NCI-H82 treated with DMSO at 0.1 percent for 48 hours (cell line): ENCODE measurements around the gene CABLES2.
"Not testable (repeated sequence)": the region's sequence is repeated elsewhere in the genome, so short reads cannot be mapped to it uniquely, and the experiment has no call there.

ENCODE experiments used
- DNase-seq: peaks from one replicate; lab custom pipeline; 2025; ENCODE audit not compliant: unreplicated experiment; lab: John Stamatoyannopoulos, UW

CABLES2 gene

DNA sequence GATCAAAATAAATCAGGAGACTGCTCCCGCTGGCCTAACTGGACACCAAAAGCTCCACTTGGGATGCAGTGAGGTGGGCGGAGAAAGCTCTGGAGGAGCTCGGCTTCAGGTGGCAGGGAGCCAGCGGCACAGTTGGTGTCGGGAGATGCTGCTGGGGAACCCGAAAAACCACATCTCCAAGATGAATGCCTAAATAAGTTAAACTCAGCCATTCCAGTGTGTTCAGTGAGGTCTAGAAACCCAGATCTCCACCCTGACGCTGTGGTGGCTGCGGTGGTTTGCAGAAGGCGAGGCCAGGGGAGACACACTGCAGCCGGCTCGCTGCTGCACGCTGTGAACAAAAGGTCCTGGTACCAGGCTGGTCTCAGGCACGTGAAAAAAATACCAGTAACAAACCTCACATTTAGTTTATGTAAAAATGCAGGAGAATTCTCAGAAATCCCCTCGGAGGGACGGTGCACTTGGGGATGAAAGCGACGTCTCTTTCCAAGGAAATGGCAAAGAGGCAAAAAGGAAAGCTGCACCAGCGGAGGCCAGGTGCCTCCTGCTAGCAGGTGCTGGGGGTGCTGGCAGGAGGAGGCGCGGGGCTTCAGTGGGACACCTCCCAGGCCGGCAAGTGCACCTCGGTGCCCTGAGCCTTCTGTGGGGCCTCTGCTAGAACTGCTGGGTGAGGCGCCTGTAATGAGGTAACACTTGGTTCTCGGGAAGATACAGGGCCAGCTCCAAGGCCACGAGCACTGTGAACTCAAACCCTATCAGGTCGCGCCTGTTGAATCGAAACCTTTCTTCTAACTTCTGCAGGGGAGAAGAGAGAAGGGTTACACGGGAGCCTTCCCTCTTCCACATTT, 16.5 kb downstream of the CABLES2 start:
- no peak for DNase-seq

DNA sequence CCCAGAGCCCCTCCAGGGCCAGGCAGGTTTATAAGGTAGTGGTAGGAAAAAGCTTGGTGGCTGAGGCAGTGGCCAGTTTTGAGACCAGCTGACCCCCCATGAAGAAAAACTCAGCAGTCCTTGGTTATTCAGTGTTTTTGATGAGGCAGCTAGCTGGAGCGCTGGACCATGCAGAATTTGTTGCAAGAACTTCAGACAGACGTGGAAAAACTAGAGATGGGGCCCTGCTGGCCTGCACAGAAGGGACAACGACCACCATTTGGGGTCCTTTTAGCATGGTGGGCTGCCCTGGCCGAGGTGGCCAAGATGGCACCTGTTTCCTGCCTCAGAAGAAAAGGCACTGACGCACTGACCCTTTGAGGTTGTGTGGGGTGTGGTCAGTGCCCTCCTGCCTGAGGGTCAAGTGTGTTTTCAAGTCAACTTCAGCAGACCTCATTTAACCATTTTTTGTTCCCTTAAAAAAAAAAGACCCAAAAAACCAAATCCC, 17.4 kb downstream of the CABLES2 start:
- no peak for DNase-seq

DNA sequence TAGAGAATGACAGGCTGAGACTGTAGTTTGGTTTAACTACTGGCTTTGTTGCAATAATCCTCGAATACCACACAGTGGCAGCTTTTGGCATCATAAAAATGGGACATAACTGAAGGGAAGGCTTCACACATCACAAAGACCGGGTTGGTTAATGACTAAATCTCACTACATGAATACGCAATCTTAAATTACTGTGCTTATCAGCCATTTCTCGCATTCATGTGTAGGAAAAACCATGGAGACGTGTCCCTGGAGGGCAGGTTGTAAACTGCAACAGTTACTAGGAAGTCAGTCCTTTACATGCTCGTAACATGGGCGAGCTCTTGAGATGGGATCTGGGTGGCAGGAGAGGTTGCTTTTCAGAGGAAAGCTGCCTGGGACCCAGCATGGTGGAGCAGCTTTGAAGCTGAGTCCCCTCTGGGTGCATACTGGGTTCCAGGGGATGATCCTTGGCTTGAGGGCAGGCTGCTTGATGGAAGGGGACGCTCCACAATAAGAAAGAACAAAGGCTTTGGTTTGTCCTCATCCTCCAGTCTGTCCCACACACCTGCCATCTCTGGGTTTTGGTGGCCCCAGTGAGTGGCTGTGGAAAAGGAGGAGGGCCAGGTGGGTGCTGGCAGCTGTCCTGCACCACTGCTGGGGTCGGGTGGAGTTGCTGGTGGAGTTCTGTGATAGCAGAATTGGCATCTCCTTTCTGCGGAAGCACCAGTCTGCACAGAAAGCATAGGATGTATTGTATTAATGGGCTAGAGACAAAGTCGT, 18.1 kb downstream of the CABLES2 start:
- no peak for DNase-seq

DNA sequence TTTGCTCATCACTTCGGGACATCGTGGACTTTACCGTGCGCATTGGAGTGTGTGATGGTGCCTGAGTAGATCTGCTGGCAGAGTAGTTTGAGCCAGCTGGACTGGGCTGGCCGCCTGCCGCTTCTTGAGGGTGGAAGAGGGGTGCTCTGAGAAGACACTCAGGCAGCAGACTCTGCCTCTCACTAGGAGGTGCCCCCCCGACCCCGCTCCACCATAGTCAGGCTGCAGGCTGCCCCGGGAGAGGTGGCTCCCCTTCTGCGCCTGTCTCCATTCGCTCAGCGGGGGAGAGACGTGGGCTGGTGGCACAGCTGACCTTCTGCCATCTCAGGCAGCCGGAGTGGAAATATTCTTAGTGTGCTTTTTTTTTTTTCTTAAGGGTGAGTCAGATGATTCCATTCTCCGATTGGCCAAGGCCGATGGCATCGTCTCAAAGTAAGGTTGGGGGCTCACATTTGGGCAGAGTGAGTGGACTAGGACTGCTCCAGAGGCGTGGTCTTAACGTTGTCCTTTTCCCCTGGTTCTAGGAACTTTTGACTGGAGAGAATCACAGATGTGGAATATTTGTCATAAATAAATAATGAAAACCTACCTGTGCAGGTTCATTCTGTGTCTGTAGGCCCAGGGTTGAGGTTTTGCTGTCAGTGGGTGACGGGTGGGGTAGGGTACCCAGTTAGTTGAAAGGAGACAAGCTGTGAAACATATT, 19.0 kb downstream of the CABLES2 start:
- DNase-seq: no peak

DNA sequence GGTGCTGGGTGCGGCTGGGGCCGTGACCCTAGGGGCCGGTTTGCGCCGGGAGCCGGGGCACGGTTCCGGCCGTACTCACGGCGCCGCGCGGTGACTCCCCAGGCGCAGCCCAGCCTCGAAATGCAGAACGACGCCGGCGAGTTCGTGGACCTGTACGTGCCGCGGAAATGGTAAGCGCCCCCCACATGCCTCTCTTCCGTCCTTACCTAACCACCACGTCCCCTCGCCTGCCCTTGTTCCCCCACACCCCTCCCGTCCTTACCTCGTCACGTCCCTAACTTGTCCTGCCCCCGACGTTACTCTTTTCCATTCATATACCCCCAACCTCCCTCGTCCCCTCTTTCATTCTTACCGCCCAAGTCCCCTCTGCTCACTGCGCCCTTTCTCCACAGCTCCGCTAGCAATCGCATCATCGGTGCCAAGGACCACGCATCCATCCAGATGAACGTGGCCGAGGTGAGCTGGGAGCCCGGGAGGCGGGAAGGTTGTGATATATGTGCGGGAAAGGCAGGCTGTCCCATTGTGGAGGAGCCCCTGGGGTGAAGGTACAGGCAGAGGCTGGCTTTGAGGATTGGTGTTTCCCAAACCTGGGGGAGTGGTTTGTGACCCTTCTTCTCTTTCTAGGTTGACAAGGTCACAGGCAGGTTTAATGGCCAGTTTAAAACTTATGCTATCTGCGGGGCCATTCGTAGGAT, 19.7 kb downstream of the CABLES2 start:
- no peak for DNase-seq

DNA sequence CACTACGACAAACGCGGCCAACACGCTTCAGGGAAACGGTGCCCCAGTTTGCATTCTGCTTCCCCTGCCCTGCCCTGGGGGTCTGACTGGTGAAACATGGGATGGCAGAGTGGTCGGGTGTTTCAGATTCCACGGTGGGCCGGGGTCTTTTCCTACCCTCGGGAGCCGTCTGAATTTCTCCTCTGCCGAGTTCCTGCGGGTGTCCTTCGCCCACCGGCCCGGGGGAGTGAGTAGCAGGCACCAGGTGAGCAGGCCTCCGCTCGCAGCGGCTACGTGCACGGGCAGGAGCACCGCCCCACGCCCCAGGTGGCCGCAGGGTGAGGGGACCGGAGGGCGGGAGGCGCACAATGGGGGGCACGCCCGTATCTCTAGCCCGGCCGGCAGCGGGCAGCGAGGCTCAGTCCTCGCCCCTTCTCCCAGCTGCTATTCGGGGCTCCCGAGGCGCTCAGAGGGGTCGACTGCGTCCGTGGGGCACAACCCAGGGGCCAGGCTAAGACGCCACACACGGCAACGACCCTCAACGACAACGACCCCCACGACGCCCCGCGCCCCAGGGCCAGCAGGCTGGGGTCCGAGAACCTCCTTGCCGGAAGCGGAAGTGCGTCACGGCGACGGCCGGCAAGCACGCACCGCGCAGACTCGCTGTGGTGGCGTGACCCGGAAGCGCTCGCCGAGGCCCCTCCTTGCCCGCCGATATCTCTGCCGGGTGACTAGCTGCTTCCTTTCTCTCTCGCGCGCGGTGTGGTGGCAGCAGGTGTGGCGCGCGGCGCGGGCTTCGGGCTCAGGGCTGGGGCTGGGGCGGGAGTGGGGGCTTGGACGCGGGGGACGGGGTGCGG, 20.5 kb downstream of the CABLES2 start, which contains the start of gene RPS21:
Gene RPS21, plus strand, starts transcription at position 721 of the 836 bp plus-strand sequence. CDS start 236 bp downstream, outside the sequence.
- DNase-seq: peak; percentile 76

DNA sequence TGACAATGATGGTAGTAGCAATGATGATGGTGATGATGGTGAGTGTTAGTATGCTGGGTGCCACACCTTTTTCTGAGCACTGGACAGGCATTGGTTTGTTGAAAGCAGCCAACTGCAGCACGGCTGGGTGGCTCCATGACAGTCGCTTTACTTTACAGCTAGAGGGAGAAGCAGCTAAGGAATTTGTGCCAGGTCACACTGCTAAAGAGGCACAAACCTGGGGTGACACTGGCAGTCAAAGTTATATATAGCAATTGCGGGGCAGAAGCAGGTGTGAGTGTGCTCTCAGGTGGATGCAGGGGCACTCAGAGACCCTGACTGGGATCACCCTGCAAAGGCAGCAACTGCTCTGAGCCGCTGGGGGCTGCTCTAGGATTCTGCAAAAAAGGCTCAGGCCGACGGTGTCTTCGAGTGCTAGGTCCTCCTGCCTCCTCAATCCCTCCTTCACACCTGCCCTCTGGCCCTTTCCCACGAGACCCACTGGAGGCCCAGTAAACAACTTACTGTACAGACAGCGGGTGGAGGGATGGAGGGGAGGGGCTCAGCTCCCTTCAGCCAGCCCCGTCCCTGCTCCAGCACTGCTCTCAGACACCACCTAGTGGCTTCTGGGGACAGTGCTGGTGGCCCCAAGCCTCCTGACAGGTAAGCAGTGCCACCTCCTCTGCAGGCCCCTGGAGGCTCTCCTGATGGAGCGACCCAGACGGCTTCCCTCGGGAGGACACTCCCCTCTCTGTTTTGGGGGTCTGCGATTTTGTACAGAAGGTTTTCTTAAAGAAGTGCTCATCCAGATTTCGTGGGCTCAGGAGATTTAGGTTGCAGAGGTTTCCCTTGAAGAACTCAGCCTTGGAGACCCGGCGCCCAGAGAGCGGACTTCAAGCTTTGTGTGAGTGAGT, 24.5 kb downstream of the CABLES2 start:
- peak; percentile 61 for DNase-seq

DNA sequence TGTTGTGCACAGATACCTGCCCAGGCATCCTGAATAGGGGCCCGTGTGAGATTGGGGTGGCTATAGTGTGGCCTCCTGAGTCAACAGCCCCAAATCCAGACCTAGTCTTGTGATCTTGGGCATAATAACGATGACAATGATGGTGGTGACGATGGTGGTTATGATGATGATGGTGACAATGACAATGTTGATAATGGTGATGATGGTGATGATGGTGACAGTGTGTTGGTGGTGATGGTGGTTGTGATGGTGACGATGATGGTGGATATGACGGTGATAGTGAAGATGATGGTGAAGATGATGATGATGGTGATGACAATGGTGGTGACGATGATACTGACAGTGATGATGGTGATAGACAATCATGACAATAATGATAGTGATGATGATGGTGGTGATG, 25.2 kb downstream of the CABLES2 start:
- DNase-seq: no peak

DNA sequence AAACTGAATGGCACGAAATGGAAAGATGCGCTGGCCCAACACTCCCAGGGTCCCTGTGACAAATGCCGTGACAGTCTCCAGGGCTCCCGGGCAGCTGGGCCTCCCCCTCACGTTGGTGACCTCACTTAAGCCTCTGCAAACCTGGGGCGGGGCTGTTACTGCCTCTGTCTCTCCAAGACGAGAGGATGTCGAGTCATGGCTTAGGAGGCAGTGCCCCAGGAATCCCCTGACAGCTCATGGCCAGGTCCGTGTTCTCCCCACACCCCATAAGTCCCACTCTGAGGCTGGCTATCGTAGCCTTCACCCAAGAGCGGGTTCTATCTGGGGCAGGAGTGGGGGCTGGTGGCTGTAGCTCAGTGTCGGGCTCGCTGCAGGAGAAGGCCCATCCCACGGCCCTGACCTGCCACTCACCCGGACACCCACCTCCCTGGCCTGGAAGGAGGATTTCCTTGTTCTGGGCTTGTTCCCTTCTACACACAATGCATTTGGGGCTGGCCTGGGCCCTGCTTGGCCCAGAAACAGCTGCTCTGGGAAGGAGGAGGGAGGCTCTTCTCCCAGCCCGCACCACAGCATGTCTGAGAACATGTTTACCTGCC, 25.8 kb downstream of the CABLES2 start:
- no peak for DNase-seq

DNA sequence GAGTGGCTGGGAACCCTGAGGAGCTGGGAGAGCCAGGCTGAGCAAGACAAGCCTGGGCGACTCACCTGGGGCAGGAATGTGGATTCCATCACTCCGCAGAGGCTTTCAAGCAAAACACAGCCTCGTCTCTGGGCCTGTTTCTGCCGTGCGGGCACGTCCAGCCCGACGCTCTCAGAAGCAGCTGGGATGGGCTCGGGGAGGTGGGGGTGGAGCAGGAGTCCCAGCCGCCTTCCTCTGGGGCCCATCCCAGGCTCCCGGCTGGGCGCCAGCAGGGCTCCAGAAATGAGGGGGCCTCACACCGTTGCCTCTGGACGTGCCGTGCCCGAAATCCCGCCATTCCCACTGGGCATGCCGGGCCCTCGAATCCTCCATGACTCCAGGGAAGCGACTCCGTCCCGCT, 28.9 kb downstream of the CABLES2 start:
- no peak for DNase-seq

DNA sequence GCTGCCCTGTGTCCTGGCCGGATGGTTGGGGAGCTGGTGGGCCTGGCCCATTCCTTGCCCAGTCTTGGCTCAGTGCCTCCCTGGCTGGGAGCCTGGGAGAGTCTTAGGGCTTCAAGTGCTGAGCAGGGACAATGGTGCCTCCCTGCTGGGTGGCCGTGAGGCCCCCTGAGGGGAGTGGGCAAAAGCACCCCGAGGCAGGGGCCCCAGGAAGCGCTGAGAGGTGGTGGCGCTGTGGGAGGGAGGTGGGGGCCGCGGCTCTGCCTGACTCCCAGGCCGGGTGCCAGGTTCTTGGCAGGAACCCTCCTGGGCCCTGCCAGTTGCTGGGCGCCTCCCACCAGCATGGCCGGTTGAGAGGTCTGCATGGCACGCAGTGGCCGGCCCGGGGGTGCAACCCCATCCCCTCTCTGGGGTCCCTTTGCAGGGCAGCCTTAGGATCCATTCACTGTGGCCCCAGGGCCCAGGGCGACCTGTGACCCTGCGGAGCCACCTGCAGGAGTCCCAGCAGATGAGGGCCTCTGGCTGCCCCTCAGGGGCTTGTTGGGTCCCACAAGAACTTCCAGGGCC, 29.4 kb downstream of the CABLES2 start:
- no peak for DNase-seq

DNA sequence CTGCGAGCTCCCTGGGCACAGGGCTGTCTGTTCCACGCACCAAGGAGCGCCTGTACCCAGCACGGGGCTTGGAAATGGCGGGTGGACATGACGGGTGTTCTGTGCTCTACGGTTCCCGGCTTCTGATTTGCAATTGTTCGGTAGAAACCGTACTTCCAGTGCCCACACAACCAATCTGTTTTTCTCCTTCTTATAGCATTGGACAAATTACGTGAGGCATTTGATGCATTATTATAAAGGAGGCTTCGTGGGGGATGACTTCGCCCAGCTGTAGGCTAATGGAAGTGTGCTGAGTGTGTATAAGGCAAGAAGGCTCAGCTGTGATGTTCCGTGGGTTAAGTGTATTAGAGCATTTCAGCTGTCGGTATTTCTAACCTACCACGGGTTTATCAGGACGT, 30.0 kb downstream of the CABLES2 start:
- no peak for DNase-seq

DNA sequence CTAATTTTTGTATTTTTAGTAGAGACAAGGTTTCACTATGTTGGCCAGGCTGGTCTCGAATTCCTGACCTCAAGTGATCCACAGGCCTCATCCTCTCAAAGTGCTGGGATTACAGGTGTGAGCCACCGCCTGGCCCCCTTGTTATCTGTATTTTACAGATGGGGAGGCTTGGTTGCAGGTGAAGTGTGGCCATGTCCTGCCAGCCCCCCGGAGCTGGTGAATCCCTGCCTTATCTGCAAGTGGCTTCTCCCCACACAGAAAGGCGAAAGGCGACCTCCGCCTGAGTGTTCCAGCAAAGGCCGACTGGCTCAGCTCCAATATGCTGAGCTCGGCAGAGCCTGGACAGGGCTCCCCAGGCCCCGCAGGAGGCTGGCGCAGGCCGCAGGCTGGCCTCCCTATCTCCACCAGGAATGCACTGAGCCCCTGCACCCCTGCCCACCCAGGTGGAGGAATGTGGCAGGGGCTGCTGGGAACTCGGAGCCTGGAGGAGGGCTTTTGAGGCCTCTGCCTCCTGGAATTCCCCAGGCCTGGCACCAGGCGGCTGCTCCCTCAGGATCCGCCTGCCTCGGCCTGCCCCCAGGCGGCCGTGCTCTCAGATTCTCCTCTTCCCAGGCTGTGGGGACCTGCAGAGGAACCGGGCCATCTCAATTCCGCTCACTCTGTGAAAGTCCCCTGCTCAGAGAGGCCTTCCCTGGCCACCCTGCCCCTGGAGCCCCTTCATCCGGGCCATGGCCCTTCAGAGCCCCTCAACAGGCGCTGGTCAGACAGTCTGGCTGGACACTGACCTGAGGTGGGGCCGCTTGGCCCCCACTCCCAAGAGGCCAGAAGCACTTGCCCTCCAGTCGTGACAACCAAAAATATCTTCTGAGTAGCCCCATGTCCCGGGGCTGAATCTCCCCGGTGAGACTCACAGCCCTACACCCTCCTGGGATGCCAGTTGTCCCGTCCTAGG, 30.7 kb downstream of the CABLES2 start:
- no peak for DNase-seq

DNA sequence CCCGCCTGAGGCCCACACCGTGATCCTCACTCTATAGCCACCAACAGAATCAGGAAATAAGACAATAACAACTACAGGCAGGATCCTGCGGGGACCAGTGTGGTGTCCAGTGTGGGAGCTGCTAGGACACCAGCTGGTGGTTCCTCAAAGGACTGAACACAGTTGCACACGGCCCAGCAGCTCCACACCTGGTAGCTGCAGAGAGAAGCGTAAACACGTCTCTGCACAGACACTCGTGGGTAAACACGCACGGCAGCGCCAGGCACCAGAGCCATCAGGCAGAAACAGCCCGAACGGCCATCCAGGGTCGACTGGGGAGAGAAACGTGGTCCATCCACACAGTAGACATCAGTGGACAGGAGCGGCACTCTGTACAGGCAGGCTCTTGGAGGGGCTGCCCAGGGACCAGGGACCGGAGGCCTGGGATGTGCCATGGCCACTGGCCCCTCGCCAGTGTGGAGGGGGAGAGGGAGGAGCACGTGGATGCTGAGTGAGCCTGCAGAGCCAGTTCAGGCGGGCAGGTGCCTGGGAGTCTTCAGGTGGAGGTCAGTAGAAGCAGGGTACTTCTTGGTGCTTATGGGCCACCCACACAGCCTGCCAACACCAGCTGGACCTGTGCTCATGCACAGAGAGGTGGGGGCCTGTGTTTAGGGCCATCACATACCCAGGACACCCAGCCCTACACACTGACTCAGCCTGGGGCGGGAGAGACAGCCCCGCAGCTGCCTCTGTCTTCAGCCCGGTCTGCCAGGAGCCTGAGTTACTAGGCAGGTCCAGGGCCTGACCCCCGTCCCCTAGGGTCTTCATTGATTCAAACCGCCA, 32.5 kb downstream of the CABLES2 start:
- no peak for DNase-seq

DNA sequence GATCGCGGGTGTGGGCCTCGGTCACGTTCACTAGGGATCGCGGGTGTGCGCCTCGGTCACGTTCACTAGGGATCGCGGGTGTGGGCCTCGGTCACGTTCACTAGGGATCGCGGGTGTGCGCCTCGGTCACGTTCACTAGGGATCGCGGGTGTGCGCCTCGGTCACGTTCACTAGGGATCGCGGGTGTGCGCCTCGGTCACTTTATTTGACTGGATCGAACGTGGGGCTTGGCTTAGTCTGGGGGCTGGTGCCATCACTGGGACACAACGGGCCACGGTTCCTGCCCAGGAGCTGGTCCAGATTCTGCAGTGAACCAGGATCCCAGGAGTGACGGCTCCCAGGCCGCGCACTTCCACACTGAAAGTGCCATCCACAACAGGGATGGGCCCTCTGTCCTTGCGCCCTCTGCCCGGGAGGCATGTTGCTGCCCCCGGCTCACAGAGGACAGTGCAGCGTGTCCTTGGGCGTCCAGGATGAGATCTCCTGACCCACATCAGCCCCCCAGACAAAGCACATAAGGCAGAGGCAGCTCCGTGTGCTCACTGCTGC, 33.4 kb downstream of the CABLES2 start:
- not testable (repeated sequence) for DNase-seq
